ENCODE results near the gene UBE2B.

GRCh38 chr5:134427540-134428041, 56.2 kb downstream of the UBE2B start:
- TF ChIP-seq CTCF (IDR thresholded peaks at IDR 0.05) (no peak), POLR2AphosphoS5 (IDR thresholded peaks at IDR 0.05; ENCODE audit: insufficient read depth in 1 of 2, low read depth in 1 of 2) (no peak)
